ENCODE measurements around the gene KIAA0513.

DNA sequence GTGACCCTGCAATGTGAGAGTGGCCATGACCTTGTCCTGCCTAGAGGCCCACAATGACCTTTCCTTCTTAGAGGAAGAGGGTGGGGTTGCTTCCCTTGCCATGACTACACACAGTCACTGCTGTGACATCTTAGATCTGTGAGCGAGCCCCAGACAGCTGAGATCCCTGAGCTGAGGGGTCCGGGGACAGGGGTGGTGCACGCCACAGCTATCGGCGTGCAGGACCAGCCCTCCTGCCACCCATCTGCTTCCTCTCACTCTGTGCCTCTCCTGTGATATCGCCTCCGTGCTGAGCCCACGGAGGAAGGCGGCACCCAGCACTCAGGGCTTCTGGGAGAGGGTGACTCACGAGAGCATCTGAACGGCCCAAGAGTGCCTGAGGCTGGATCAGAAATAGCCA lies 35.2 kb downstream of the KIAA0513 start:
- TF ChIP-seq SIN3A (IDR thresholded peaks at IDR 0.05; ENCODE audit: borderline replicate concordance, insufficient read depth, low read depth, low read length) (no peak), POLR2AphosphoS5 (IDR thresholded peaks at IDR 0.05; ENCODE audit: low read depth, low read length) (no peak), TCF7L2 (IDR thresholded peaks at IDR 0.05; ENCODE audit: low read depth, low read length) (no peak)
- TF ChIP-seq, protein P1, sequence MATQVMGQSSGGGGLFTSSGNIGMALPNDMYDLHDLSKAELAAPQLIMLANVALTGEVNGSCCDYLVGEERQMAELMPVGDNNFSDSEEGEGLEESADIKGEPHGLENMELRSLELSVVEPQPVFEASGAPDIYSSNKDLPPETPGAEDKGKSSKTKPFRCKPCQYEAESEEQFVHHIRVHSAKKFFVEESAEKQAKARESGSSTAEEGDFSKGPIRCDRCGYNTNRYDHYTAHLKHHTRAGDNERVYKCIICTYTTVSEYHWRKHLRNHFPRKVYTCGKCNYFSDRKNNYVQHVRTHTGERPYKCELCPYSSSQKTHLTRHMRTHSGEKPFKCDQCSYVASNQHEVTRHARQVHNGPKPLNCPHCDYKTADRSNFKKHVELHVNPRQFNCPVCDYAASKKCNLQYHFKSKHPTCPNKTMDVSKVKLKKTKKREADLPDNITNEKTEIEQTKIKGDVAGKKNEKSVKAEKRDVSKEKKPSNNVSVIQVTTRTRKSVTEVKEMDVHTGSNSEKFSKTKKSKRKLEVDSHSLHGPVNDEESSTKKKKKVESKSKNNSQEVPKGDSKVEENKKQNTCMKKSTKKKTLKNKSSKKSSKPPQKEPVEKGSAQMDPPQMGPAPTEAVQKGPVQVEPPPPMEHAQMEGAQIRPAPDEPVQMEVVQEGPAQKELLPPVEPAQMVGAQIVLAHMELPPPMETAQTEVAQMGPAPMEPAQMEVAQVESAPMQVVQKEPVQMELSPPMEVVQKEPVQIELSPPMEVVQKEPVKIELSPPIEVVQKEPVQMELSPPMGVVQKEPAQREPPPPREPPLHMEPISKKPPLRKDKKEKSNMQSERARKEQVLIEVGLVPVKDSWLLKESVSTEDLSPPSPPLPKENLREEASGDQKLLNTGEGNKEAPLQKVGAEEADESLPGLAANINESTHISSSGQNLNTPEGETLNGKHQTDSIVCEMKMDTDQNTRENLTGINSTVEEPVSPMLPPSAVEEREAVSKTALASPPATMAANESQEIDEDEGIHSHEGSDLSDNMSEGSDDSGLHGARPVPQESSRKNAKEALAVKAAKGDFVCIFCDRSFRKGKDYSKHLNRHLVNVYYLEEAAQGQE (IDR thresholded peaks at IDR 0.05; ENCODE audit: insufficient read depth in 1 of 2, low read depth in 2 of 2, low read length in 1 of 2) = no peak
- TF ChIP-seq, protein P2, sequence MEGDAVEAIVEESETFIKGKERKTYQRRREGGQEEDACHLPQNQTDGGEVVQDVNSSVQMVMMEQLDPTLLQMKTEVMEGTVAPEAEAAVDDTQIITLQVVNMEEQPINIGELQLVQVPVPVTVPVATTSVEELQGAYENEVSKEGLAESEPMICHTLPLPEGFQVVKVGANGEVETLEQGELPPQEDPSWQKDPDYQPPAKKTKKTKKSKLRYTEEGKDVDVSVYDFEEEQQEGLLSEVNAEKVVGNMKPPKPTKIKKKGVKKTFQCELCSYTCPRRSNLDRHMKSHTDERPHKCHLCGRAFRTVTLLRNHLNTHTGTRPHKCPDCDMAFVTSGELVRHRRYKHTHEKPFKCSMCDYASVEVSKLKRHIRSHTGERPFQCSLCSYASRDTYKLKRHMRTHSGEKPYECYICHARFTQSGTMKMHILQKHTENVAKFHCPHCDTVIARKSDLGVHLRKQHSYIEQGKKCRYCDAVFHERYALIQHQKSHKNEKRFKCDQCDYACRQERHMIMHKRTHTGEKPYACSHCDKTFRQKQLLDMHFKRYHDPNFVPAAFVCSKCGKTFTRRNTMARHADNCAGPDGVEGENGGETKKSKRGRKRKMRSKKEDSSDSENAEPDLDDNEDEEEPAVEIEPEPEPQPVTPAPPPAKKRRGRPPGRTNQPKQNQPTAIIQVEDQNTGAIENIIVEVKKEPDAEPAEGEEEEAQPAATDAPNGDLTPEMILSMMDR (IDR thresholded peaks at IDR 0.05) = no peak
